GM03348 (cell line): ENCODE measurements around the gene FOXP1.
"Not testable (repeated sequence)": the region's sequence is repeated elsewhere in the genome, so short reads cannot be mapped to it uniquely, and the experiment has no call there.

Source experiments
- DNase-seq: peaks from one replicate; pipeline ENCODE4 v3.0.0; 2012; ENCODE audit warnings: low spot score

The FOXP1 gene

DNA sequence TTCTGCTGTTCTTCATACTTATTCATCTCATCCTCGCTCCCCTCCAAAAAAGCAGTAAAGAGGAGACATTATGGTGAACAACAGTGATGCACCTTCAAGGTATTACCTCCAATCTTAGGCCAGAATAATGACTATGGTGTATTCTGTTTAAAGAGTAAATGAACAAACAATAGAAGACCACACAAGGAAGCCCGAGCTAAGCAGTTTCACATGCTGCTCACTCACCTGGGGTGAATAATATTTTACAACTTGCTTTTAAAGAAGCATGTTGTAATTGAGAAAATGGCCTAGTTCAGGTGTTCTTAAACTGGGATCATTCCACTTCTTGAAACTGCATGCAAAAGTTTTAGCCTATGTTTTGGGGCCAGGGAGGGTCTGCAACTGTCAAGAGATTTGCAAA lies 581.2 kb downstream of the FOXP1 start:
- DNase-seq, result no peak

DNA sequence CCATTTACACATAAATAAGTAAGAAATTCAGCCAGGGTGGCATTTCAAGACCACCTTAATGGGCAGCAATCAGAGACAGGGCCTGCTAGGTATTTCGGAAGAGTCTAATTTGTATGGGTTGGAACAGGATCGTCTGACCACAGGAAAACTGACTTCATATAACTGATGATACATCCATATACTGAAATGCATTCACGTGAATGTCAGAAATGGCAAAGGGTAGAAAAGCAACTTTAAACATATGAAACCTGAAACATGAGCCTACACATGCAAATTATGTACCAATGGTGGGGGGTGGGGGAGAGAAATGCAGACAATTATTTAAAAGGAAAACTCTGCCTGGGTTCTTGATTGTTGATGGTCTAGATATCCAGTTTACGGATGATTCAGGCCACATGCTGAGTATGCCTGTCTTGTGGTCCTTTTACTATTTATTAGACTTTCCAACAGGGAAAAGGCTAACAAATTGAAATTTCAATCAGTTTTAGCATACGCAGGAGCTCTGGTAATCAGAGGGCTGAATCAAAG lies 582.2 kb downstream of the FOXP1 start:
- DNase-seq, result no peak

DNA sequence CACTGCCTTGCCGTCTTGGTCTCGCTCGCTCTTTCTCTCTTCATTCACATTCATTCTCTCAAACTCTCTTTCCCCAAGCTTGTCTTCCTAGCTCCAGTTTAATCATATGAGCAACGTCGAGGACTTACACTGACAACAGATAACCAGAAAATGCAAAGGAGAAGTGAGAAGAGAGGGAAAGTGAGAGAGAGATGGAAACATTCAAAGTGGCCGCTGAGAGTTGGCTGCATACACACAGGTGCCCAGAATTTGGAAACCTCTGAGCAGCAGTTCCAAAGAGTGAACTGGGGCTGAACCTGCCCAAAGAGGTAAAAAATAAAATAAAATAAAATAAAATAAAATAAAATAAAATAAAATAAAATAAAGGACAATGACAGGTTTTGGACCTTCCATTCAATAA lies 583.0 kb downstream of the FOXP1 start:
- no peak for DNase-seq

DNA sequence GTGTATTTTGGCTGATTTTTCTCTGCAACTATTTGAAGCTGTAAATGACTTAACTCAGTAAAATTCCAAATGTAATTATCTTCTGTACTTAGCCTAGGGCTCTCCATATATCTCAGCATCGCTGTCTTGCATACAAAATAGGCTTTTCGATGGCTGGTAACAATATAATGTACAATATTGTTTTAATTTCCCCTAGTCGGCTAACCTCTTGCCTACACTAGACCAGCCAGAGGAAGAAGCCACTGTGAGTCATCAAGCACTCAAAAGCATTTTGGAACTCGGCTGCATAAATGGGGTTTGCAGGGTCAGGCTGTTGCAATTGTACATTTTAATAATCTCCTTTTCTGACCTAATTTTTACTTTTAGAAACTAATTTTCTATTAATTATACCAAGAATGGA lies 583.8 kb downstream of the FOXP1 start:
- peak; percentile 73 for DNase-seq

DNA sequence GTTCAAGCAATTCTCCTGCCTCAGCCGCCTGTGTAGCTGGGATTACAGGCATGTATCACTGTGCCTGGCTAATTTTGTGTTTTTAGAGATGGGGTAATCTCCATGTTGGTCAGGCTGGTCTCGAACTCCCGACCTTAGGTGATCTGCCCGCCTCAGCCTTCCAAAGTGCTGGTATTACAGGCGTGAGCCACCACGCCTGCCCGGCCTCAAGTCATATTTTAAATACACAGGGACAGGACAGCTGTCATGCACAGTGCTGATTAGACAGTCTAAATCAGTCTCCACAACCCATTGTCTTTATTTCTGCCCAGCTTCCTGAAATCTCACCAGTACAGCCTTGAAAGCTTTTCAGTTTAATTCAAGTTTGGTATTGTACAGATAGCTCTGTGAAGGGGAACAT lies 587.4 kb downstream of the FOXP1 start:
- no peak for DNase-seq

DNA sequence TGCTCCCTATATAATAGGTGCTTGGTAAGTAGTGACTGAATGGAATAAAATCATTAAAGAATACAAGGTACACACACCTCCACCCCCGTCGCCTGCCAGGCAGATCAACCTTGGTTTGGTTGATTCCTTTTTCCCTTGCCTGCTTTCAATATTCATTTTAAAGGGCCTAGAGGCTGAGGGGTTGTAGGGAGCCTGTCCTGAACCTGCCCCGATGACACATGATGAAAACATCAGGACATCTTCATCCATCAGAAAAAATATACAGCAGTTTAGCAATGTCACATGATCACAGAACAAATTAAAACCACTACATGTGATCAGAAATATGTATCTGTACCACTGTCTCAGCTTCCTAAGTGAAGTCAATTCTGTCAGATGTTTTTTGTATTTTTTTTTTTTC lies 588.9 kb downstream of the FOXP1 start:
- DNase-seq, result no peak

DNA sequence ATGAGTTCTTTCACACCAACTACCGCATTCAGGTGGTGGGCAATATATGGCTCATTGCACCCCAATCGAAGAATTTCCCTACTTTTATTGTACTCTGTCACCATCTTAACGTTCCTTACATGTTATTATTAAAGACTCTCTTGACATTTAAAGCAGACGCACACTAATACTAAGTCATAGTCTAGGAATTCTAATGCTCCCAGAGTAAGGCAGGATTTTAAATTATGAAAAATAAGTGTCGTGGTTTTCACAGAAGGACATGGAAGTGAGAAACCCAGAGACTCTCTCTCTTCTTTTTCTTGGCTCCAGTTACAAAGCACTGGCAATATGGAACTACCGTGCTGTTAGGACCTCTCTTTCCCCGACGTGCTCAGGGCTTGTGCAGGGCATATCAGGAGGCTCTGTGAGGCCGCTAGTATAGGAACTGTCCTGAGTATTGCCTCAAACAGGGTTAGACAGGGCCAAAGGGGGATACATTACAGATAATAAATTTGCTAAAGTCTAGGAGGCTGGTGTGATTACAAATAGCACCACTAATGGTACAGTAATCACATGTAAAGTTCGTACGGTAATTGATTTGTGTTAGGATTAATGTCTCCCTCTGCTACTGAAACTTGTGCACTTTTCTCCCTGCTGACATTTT lies 590.8 kb downstream of the FOXP1 start:
- DNase-seq, result peak; percentile 21

DNA sequence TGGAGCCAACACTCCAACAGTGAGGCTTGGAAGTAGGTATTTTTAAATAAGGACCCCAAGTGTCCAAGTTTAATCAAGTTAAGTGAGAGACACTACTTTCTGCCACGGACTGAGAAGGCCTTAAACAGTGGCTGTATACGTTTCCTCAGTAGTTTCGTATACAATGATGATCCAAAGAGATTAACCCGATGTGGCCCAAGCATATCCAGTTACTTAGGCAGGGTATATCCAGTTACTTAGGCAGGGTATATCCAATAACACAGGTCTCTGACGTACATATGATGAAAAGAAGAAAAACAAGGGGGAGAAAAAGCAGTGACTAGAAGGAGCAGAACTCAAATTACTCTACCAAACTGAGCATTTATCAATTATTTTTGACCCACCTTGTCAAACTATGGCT lies 591.4 kb downstream of the FOXP1 start:
- DNase-seq, result no peak

DNA sequence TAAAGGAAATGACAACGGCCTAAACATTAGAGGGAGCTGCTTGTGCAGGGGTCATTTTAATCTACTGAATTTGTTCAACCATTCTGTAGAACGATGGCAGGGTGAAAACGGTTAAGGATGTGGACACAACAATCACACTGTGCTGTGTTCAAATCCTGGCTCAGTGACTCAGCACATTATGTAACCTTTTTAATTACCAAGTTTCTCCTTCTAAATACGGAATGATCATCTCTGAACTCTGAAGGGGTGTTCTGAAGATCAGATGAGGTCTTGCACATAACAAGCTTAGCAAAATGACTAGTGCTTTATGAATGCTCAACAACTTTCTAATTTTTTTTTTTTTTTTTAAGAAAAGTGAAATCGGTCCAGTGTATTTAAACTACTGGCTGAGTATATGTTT lies 592.8 kb downstream of the FOXP1 start:
- no peak for DNase-seq

DNA sequence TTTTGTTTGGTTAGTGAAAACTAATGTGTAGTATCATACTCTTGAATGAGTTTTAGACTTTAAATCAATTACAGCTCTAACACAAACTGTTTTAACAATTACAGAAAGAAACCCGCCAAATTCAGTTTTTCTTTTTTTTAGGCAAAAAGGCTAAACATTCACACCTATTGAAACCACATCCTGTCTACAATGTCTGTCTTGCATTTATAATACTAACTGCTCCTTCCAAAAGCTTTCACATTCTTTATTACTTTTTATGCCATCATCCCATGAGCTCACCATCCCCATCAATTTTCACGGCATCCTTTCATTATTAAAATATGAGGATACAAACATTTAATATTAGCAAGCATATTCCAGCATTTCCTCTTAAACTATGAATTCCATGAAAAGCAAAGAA lies 593.3 kb downstream of the FOXP1 start:
- DNase-seq, result no peak

DNA sequence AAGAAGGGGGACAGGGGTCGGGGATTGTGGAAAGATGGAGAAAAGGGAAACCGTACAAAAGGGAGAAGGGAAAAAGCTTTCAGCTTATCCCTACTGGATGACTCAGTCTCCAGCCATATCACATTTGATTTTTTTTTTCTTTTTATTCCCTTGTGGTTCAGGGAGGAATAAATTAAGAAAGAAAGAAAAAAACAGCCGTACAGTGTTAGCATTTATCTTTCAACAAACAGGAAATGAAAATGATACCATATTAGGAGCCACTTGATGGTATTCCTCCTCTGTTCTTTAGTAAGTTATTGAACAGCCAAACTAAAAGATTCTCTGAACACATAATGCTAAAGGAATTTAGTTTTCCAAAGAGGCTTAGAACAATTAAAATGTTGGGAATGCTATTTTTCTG lies 594.4 kb downstream of the FOXP1 start:
- peak; percentile 62 for DNase-seq

DNA sequence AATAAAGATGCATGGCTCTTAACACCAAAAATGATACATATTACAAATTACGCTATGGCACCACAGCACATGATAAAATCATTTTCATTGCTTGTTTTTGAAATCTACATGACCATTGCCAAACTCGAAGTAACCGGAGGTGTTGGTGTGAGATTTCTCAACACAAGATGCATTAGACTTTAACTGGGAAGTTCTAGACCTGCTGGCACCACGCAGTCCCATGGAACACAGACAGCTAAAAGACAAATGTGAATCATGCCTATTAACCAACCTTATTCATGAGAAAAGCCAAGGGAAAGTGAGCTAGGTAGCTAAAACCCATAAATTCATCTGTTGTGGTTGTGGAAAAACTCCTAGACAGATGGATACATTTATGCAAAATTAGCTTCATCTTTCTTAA lies 595.4 kb downstream of the FOXP1 start:
- no peak for DNase-seq

DNA sequence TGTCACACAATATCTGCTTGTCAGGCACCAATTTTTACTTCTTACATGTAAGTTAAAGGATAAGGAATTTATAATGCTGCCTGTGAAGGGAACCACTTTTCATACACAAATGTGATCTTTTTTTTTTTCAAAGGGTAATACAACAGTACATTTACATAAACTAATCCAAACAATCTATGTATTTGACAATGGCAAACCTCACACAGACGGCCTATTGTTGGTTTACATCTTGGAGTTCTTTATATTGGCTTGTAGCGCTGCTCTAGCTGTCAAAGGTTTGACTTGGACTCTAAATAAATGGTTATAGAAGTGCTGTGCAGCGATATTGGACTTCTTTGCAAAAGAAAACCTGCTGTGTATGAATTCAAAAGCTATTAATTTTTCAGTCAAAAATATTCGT lies 598.0 kb downstream of the FOXP1 start:
- DNase-seq, result no peak

DNA sequence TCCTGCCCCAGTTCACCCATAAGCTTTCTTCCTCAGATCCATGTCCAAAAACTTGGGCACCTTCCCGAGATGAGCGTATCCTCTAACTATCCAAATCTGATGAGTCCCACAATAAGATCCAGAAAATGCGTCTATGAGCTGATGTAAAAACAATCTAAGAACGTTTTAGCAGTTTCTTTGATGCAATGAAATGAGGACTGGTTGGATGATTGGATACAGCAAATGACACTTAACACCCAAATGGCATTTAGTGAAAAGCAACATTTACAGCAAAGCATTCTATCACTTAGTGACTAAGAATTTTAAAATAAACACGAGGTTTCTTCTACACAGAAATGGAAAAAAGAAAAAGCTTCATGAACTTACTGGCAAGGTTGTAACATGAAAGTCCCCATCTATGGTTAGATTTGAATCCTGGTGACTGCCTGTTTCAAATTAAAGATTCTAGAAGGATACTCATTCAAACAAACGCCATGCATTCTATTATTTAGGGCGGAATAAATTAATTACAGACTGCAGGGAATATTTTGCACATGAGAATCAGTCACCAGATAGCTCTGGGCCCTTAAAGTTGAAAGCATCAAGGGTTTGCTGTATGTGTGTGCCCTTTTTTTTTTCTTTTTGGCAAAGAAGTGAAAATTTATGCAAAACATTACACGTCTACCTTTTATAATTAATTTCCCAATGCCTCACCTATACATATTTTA lies 598.6 kb downstream of the FOXP1 start:
- no peak for DNase-seq

DNA sequence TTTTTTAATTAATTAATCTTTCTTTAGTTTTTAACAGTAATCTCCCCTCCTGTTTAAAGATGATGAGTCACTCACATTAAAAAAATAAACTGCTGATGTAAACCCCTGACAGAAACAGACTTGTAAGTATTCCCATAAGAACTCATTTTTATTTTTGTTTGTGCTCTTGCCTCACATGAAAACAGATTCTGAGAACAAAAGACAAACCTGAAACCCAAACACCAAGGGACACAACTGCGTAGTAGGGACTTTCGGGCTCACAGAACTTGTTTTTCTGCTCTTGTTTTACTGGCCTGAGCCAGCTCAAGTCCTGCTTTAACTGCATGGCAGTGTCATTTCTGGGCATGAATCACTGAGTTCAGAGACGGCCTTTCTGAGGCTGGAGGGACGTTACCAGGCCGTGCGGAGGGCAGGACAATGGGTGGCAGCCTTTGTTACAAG lies 600.8 kb downstream of the FOXP1 start:
- peak; percentile 60 for DNase-seq

DNA sequence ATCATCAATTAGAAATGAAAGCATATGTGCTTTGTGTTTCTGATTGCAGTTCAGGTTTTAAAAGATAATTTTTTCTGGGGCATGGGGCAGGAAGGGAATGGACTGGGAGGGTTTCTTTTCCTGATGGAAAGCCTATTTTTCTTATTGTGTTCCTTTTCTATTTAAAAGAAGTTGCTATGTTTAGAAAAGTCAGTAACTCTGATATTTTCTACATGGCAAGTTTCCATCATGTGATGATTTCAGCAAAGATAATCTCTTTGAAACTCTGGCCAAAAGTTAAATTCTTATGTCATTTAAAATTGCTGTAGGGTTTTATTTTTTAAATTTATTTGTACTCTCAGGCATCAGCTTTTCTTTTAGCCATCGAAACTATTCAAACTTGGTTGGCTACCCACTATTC lies 601.2 kb downstream of the FOXP1 start:
- peak; percentile 15 for DNase-seq

DNA sequence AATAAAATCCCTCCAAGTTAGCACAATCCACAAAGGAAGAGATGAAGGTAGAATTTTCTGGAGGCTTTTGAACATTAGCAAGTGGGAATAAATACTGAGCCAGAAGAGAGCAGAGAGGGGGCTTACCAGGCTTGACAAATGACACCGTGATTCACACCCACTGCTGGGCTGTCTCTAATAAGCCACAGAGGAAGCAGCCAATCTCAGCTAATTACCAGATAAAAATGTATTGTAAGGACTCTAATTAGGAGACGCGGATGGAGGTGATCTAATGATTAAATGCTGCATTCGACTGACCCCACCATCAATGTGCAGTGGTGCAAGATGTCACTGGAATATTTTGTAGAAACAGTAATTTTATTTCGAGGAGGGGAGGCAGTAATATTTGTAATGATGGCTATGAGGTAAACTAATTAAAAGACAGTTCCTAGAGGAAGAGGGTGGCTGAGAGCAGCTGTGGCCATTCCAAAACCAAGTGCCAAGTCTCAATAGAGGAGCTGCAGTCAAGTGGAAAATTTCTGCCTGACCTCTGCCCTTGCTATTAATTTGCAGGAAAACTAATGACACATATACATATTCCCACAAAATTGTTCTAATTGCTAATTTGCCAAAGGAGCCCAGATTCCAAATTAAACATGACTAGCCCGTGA lies 602.2 kb downstream of the FOXP1 start:
- no peak for DNase-seq

DNA sequence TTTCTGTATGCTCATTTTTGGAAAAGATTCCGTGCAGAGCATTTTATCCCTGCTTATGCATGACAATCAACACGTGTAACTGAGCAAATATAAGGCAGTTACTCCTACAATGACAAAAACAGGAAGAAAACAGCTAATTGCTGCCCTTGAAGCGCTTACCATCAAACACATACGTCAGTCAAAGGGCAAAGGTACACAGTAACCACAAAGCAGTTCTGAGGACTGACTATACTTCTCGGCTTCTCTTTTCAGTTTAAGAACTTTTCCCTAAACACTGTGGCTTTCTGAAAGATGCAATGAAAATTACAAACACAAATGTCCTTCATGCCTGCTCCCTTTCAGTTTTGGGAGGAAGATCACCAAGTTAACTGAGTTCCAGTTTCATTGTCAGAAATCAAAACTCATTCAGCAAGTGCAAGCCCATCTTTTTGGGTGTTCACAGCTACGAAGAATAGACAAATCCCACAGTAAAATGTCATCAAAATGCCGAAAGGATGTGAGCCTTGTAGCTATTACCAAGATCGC lies 602.8 kb downstream of the FOXP1 start:
- DNase-seq, result no peak

DNA sequence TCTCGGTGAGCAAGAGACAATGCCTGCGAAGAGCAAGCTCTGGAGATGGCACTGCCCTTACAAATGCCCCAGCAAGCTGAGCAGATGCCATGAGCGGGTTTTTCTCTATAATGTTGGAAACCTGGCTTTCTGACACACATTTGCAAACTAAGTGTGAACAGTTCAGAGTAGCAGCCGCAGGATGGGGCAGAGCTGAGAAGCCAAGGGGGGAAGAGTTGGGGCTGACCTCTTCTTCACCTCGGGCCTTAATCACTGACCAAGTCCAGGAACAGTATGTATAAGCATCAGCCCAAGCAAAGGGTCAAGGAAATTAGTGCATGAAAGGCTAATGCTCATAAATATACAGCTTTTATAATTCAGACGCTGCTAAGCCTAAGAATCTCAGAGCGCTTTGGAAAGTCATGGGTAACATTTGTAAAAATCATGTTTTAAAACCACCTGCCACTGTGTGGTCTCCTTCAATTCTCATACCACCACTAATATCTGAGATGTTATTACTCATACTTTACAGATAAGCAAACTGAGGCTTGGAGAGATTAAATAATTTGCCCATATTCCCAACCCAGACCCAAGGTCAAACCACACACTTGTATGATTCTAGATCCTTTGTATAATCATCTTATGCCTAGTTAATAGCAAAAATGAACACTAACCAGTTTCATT lies 603.4 kb downstream of the FOXP1 start:
- DNase-seq, result no peak

DNA sequence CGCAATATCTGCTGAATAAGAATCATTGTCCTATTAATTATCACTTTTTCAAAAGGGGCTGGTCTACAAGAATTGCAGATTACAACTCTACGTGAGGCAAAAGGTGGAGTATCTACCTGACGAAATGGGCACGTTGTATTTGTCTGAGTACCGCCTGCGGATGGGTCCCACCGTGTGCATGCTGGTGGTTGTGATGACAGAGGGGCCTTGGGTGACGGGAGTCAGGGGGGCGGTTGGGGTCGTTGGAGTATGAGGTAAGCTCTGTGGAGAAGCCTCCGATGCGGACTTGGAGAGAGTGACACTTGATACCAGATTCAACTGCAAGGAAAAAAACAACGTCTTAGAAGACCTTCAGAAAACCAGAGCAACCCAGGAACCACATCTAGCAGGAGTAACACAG lies 605.8 kb downstream of the FOXP1 start:
- no peak for DNase-seq

DNA sequence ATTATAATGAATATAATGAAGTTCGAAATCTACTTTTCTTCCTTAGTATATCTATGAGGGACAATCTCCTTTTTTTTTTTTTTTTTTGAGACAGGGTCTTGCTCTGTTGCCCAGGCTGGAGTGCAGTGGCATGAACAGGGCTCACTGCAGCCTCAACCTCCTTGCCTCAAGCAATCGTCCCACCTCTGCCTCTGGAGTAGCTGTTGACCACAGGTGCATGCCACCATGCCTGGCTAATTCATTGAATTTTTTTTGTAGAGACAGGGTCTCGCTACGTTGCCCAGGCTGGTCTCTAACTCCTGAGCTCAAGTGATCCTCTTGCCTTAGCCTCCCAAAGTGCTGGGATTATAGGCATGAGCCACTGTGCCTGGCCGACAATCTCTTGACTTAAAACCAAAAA lies 607.5 kb downstream of the FOXP1 start:
- not testable (repeated sequence) for DNase-seq

DNA sequence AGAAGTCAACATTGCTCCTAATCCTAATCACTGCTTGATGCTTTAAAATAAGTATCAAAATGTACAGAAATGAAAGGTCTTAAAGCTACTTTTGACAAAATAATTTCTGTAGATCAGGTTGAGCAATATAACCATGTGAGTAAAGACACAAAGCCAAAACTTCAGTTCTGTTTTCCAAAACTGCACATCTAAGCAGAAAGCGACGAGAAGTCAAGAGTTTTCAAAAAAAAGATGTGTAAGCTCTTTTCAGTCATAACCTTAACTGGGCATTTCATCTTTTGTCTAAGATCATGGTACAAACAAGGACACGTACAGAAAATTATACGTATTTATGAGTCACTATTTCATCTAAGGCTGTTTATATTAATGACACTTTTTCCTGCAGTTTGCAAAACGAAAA lies 608.8 kb downstream of the FOXP1 start:
- no peak for DNase-seq

DNA sequence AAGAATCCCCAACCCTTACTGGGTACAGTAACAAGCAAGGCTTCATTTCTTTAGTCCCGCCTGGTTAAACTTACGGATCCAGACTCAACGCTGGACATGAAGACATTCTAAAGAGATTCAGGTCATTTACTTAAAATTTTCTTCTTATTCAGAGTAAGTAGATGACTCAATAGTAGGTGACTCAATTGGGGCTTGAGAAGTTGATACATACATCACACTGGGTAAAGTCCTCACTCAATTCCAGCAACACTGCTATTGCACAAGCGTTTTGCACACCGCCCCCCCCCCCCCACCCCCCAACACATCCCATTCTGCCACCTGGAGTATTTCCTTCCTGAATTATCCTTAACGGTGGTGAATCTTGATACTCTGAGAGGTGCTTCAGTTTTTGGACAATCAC lies 610.0 kb downstream of the FOXP1 start:
- peak; percentile 14 for DNase-seq
